Cardiac muscle cell (in vitro differentiated cells and primary cell): ENCODE results near the gene IL2. TPM values are rescaled to one million over a fixed set of nuclear protein-coding genes. Genes with fewer than 3 reads are reported as not detected.

Experiments
- DNase-seq, 2 donors: peaks; one replicate each; pipeline versions ENCODE4 v3.0.0 to v3.0.0-alpha.2; 2010 to 2017; ENCODE audit warnings: low read depth in 1 of 2, low spot score in 1 of 2
- H3K27ac ChIP-seq: fragments of 200-600 bp; sonication (generic); 2 replicates; pipeline ENCODE4 v1.5.1; 2016
- H3K27me3 ChIP-seq: fragments of 200-600 bp; sonication (generic); 2 replicates; pipeline ENCODE4 v1.6.0; 2016; ENCODE audit warnings: control low read depth
- H3K36me3 ChIP-seq: fragments of 200-600 bp; sonication (generic); 2 replicates; pipeline ENCODE4 v1.5.1; 2016; ENCODE audit warnings: control low read depth
- H3K4me1 ChIP-seq: fragments of 200-600 bp; sonication (generic); 2 replicates; pipeline ENCODE4 v1.8.1; 2017; ENCODE audit warnings: low read depth, mild to moderate bottlenecking, mixed run types
- H3K4me3 ChIP-seq: fragments of 200-600 bp; sonication (generic); 2 replicates; pipeline ENCODE4 v1.5.1; 2016; ENCODE audit warnings: mild to moderate bottlenecking
- H3K9me3 ChIP-seq: fragments of 200-600 bp; sonication (generic); 2 replicates; pipeline ENCODE4 v1.5.1; 2017; ENCODE audit warnings: low read depth, mild to moderate bottlenecking, control low read depth
- polyA plus RNA-seq: library from polyadenylated mRNA; unstranded; fragments of >200 nt; fragmentation: Nextera tagmentation; extraction: Ambion mirVana; gene quantifications from 2 replicates; pipeline ENCODE4 v1.2.1, GENCODE V29; 2016
- total RNA-seq: library from RNA; depleted of rRNA; stranded (reverse); fragments of >200 nt; gene quantifications from 2 replicates; pipeline ENCODE4 v1.2.3, GENCODE V29; 2016
- TF ChIP-seq, protein P1 (sequence below): IDR thresholded peaks from 2 replicates; pipeline ENCODE4 v1.5.1; 2012; ENCODE audit warnings: low read depth, mild to moderate bottlenecking, low read length

The IL2 gene
- total and polyA plus RNA-seq, 2 experiments from 2014 or later, result not detected

DNA sequence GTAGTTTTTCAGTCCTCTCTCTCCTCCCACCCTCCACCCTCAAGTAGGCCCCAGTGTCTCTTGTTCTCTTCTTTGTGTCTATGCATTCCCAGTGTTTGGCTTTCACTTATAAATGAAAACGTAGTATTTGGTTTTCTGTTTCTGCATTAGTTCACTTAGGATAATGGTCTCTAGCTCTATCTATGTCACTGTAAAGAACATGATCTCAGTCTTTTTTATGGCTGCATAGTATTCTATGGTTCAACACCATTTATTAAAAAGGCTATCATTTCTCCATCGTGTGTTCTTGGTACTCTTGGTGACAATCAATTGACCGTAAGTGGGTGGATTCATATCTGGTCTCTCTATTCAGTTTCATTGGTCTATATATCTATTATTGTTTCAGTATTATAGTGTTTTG, 18.7 kb upstream of the IL2 start:
- TF ChIP-seq, protein P1, sequence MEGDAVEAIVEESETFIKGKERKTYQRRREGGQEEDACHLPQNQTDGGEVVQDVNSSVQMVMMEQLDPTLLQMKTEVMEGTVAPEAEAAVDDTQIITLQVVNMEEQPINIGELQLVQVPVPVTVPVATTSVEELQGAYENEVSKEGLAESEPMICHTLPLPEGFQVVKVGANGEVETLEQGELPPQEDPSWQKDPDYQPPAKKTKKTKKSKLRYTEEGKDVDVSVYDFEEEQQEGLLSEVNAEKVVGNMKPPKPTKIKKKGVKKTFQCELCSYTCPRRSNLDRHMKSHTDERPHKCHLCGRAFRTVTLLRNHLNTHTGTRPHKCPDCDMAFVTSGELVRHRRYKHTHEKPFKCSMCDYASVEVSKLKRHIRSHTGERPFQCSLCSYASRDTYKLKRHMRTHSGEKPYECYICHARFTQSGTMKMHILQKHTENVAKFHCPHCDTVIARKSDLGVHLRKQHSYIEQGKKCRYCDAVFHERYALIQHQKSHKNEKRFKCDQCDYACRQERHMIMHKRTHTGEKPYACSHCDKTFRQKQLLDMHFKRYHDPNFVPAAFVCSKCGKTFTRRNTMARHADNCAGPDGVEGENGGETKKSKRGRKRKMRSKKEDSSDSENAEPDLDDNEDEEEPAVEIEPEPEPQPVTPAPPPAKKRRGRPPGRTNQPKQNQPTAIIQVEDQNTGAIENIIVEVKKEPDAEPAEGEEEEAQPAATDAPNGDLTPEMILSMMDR, result no peak
- Histone ChIP-seq H3K4me3 (no peak overlapping the region), H3K36me3 (no peaks in the 10 kb centered on the region), H3K9me3 (no peaks in the 10 kb centered on the region), H3K27me3 (no peaks in the 10 kb centered on the region), H3K27ac (no peak overlapping the region), H3K4me1 (peaks cover 4% of the 10 kb centered on the region)
- DNase-seq, result no peak

DNA sequence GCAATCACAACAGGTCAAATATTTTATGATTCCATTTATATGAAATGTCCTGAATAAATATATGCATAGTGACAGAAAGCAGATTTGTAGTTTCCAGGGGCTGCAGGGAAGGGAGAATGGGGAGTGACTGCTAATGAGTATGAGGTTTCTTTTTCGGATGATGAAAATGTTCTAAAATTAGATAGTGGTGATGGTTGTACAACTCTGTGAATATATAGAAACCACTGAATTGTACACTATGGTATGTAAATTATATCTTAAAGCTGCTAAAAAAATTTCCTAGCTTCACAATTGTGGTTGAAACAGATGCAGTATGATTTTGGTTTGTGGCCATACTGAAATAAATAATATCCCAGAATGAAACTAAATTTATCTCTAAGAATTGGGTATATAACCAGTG, 12.9 kb upstream of the IL2 start:
- H3K27ac ChIP-seq, result no peak overlapping the region
- TF ChIP-seq, protein P1, result no peak
- no peaks in the 10 kb centered on the region for H3K4me1 ChIP-seq
- no peak for DNase-seq
- H3K4me3 ChIP-seq, result no peak overlapping the region
- no peaks in the 10 kb centered on the region for H3K36me3 ChIP-seq
- no peaks in the 10 kb centered on the region for H3K27me3 ChIP-seq
- no peaks in the 10 kb centered on the region for H3K9me3 ChIP-seq

DNA sequence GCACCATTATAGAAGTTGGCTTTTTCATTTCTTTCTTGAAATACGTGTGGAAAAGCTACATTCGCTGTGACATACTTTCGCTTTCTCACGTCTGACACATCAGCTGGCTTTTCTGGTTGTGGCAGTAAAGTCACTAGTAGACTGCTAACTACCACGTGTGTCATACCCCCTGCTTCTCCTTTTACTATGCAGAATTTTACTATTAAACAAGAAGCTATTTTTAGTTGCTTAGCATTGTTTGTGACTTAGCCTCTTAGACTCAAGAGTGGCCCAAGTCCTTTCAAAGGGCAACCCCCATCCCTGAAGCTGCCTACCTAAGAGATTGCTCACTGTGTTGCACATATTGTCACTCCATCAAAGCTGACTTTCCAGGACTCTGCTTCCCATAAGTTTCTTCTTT, 2.1 kb upstream of the IL2 start:
- DNase-seq, result peak; percentile 4 to 56
- H3K36me3 ChIP-seq, result no peaks in the 10 kb centered on the region
- no peaks in the 10 kb centered on the region for H3K27me3 ChIP-seq
- TF ChIP-seq, protein P1, result no peak
- no peaks in the 10 kb centered on the region for H3K9me3 ChIP-seq
- no peak overlapping the region for H3K4me3 ChIP-seq
- H3K4me1 ChIP-seq, result peaks cover 20% of the 10 kb centered on the region
- H3K27ac ChIP-seq, result peak overlapping the region; percentile 64

DNA sequence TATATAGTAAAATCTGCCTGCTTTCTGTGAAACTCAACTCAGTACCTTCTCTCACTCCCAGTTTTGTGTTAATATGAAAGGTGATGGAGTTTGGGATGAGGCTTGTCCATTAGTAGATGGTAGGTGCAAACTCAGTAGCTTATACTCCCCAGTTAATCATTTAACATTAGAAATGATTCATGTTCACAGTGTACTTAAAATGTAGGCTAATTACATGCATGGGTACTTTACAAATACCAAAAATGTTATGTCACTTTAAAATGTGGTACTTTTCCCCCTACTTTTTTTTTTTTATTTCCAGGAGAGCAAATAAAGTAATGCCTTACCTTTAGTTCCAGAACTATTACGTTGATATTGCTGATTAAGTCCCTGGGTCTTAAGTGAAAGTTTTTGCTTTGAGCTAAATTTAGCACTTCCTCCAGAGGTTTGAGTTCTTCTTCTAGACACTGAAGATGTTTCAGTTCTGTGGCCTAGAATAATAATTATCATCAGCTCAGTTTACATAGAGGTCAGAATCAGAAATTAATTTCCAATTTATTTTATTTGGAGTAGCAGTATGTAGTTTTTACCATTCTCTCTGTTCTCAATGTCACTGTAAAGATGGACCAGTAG, 3.0 kb downstream of the IL2 start:
- Histone ChIP-seq H3K4me3 (no peak overlapping the region), H3K4me1 (peaks cover 13% of the 10 kb centered on the region), H3K27me3 (no peaks in the 10 kb centered on the region), H3K27ac (no peak overlapping the region), H3K36me3 (no peaks in the 10 kb centered on the region), H3K9me3 (no peaks in the 10 kb centered on the region)
- DNase-seq, result no peak
- TF ChIP-seq, protein P1, result no peak

DNA sequence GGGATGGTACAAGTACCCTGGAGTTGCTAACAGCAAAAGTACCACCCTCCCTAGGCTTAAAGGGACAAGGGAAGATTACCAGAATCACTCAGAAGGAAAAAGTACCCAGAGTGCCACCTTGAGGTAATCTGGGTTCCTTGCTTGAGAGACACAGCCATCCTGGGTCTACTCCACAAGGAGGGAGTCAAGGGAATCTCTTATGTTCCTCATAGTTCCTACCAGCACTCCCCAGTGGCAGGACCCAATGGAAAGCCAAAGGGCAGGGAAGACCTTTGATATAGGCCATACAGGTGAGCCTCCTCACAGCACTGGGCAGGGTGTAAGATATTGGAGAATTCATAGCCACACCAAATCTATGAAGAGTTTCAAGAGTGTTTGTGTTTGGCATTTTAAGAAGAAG, 5.7 kb downstream of the IL2 start:
- no peaks in the 10 kb centered on the region for H3K9me3 ChIP-seq
- no peak overlapping the region for H3K4me3 ChIP-seq
- H3K27ac ChIP-seq, result no peak overlapping the region
- no peaks in the 10 kb centered on the region for H3K36me3 ChIP-seq
- TF ChIP-seq, protein P1, result peak; percentile 33
- H3K27me3 ChIP-seq, result no peaks in the 10 kb centered on the region
- DNase-seq, result peak; percentile 13 to 19
- H3K4me1 ChIP-seq, result peaks cover 6% of the 10 kb centered on the region
